ENCODE measurements around the gene SPTLC2.

Gene SPTLC2

DNA sequence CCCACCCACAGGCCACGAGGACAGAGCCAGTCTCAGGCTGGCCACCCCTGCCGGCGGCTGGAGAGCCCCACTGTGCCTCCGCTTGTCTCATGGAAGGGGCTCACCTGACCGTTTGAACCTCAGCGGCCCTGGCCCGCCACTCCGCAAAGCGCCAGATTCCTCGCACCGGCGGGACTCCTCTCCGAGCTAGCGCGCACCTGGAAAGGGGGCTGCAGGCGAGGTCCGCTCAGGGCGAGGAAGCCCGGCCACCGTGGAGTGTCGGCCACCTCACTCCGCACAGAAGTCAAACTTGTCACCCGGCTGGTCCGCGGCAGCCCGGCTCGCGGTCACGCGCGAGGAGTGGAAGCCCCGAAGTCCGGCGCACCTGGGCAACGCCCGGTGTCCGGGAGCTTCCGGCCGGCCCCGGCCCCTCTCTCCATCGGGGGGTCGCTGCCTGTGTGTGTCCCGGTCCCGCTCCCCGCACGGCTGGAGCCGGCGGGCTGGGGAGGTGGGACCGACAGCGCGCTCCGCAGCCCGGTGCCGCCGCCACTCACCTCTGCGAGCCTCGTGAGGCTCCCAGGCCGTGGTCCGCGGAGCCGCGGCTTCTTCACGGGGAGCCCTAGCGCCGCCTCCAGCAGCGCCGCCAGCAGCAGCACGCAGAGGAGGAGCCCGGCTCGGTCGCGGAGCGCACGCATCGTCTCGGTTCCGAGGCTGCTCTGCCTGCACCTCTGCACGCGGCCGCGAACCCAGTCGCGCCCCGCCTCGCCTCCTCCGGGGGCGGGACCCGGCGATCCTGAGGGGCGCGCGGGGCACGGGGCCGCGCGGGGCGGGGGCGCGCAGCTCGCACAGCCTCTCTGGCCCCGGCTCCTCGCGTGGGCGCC is 118.1 kb downstream of the SPTLC2 start, which contains the start of gene ISM2:
TSS of gene ISM2 (minus strand) at position 697 of the 860 bp plus-strand sequence. CDS start at position 674, 23 bp downstream.
- H3K9ac ChIP-seq (ENCODE audit: low read depth, low read length, poor library complexity, severe bottlenecking): no peak within 1 kb of the TSS
- no peaks in the 10 kb centered on the region for H3K4me1 ChIP-seq (ENCODE audit: insufficient read depth, low read length, poor library complexity, severe bottlenecking)
- no peaks in the 10 kb centered on the region for H3K9me3 ChIP-seq (ENCODE audit: insufficient read depth, low read depth, low read length)
- TF ChIP-seq, protein P1, sequence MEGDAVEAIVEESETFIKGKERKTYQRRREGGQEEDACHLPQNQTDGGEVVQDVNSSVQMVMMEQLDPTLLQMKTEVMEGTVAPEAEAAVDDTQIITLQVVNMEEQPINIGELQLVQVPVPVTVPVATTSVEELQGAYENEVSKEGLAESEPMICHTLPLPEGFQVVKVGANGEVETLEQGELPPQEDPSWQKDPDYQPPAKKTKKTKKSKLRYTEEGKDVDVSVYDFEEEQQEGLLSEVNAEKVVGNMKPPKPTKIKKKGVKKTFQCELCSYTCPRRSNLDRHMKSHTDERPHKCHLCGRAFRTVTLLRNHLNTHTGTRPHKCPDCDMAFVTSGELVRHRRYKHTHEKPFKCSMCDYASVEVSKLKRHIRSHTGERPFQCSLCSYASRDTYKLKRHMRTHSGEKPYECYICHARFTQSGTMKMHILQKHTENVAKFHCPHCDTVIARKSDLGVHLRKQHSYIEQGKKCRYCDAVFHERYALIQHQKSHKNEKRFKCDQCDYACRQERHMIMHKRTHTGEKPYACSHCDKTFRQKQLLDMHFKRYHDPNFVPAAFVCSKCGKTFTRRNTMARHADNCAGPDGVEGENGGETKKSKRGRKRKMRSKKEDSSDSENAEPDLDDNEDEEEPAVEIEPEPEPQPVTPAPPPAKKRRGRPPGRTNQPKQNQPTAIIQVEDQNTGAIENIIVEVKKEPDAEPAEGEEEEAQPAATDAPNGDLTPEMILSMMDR (conservative IDR thresholded peaks at IDR 0.05; ENCODE audit: low read length): no peak
- TF ChIP-seq EZH2phosphoT487 (IDR thresholded peaks at IDR 0.05; ENCODE audit: borderline replicate concordance): no peak
- no peaks in the 10 kb centered on the region for H3K36me3 ChIP-seq (ENCODE audit: insufficient read depth, low read length)
- H3K4me3 ChIP-seq (ENCODE audit: low read length, poor library complexity, severe bottlenecking): no peak within 1 kb of the TSS
- no peaks in the 10 kb centered on the region for H3F3A ChIP-seq (ENCODE audit: low read depth)
- no peaks in the 10 kb centered on the region for H4K20me1 ChIP-seq (ENCODE audit: insufficient read depth, low read length, poor library complexity, severe bottlenecking)
- H3K9me2 ChIP-seq (replicated peaks; ENCODE audit: low read depth, low read length): no peaks in the 10 kb centered on the region
- no peak within 1 kb of the TSS for H3K4me2 ChIP-seq (ENCODE audit: low read depth, low read length, poor library complexity, severe bottlenecking)
- no peaks in the 10 kb centered on the region for H3K27me3 ChIP-seq (ENCODE audit: insufficient read depth, low read length, poor library complexity, severe bottlenecking)
- no peaks in the 10 kb centered on the region for H3K79me2 ChIP-seq (ENCODE audit: insufficient read depth, low read length)
- H2AFZ ChIP-seq (ENCODE audit: low read length): no peak within 1 kb of the TSS

DNA sequence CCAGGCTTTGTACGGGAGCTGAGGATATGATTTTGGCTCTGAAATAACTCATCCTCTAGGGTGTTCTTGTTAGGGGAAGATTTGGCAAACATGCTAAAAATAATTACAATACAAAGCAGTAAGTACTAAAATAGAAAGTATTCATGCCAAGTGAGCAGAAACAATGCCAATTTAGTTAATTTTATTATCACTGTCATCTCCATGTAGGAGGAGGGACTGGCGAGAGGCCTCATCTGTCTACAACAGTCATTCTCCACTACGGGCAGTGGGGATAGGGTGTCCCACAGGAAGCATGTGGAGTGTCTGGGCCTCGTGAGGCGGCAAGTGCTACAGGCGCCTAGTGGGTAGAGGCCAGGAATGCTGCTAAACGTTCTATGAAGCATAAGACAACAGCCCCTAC is 121.1 kb downstream of the SPTLC2 start:
- H3K9me3 ChIP-seq (ENCODE audit: insufficient read depth, low read depth, low read length): no peaks in the 10 kb centered on the region
- no peaks in the 10 kb centered on the region for H3K27me3 ChIP-seq (ENCODE audit: insufficient read depth, low read length, poor library complexity, severe bottlenecking)
- no peaks in the 10 kb centered on the region for H3K9me2 ChIP-seq (replicated peaks; ENCODE audit: low read depth, low read length)
- H3F3A ChIP-seq (ENCODE audit: low read depth): no peaks in the 10 kb centered on the region
- no peak overlapping the region for H3K4me2 ChIP-seq (ENCODE audit: low read depth, low read length, poor library complexity, severe bottlenecking)
- H2AFZ ChIP-seq (ENCODE audit: low read length): no peak overlapping the region
- H3K4me1 ChIP-seq (ENCODE audit: insufficient read depth, low read length, poor library complexity, severe bottlenecking): no peaks in the 10 kb centered on the region
- no peak overlapping the region for H3K4me3 ChIP-seq (ENCODE audit: low read length, poor library complexity, severe bottlenecking)
- no peaks in the 10 kb centered on the region for H3K79me2 ChIP-seq (ENCODE audit: insufficient read depth, low read length)
- no peaks in the 10 kb centered on the region for H3K36me3 ChIP-seq (ENCODE audit: insufficient read depth, low read length)
- TF ChIP-seq, protein P1 (conservative IDR thresholded peaks at IDR 0.05; ENCODE audit: low read length): no peak
- TF ChIP-seq EZH2phosphoT487 (IDR thresholded peaks at IDR 0.05; ENCODE audit: borderline replicate concordance): no peak
- no peak overlapping the region for H3K9ac ChIP-seq (ENCODE audit: low read depth, low read length, poor library complexity, severe bottlenecking)
- H4K20me1 ChIP-seq (ENCODE audit: insufficient read depth, low read length, poor library complexity, severe bottlenecking): no peaks in the 10 kb centered on the region

DNA sequence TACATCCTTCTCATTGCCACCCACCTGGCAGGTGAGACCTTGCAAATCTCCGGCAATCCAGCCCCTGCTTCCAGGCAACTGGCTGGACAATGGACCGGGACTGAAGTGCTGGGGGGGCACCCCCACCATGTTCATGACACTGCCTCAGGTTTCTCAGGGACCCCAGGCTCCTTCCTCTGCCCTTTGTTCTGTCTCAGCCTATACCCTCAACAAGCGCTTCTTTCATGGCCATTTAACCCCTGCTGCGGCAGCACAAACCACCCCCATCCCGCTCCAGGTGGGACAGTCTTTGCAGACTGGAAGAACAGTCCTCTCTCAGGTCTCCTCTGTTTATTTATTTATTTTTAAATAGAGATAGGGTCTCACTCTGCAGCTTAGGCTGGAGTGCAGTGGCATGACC is 125.4 kb downstream of the SPTLC2 start:
- TF ChIP-seq, protein P1 (conservative IDR thresholded peaks at IDR 0.05; ENCODE audit: low read length): no peak
- no peak for TF ChIP-seq EZH2phosphoT487 (IDR thresholded peaks at IDR 0.05; ENCODE audit: borderline replicate concordance)

More for the DNA sequence above, 125.4 kb downstream of the SPTLC2 start:
- Histone ChIP-seq H3K9me3 (ENCODE audit: insufficient read depth, low read depth, low read length) (no peaks in the 10 kb centered on the region), H3K4me2 (ENCODE audit: low read depth, low read length, poor library complexity, severe bottlenecking) (no peak overlapping the region), H3K36me3 (ENCODE audit: insufficient read depth, low read length) (no peaks in the 10 kb centered on the region), H3K27me3 (ENCODE audit: insufficient read depth, low read length, poor library complexity, severe bottlenecking) (no peaks in the 10 kb centered on the region), H3F3A (ENCODE audit: low read depth) (no peaks in the 10 kb centered on the region), H3K9me2 (replicated peaks; ENCODE audit: low read depth, low read length) (no peaks in the 10 kb centered on the region), H3K4me3 (ENCODE audit: low read length, poor library complexity, severe bottlenecking) (no peak overlapping the region), H3K9ac (ENCODE audit: low read depth, low read length, poor library complexity, severe bottlenecking) (no peak overlapping the region), H2AFZ (ENCODE audit: low read length) (no peak overlapping the region), H3K4me1 (ENCODE audit: insufficient read depth, low read length, poor library complexity, severe bottlenecking) (no peaks in the 10 kb centered on the region), H4K20me1 (ENCODE audit: insufficient read depth, low read length, poor library complexity, severe bottlenecking) (no peaks in the 10 kb centered on the region), H3K79me2 (ENCODE audit: insufficient read depth, low read length) (no peaks in the 10 kb centered on the region)
